Stimulated activated memory B cell treated with anti-CD40 and anti-IgM and Interleukin-4, amounts not matched to agents 10 μg/mL and 1 μg/mL and 100 μg/mL, for 72 hours (primary cell): ENCODE measurements around the gene IQCH.

Experiments
- ATAC-seq: fragments of 150-1000 bp; cut with Tn5 transposase; 2 replicates; pipeline ENCODE4 v1.10.0; 2021
- H3K27ac Mint-ChIP-seq: one replicate; pipeline ENCODE4 v1.8.0; 2022; ENCODE audit warnings: mild to moderate bottlenecking, mixed read lengths
- H3K27me3 Mint-ChIP-seq: one replicate; pipeline ENCODE4 v1.8.0; 2022; ENCODE audit warnings: mixed read lengths
- H3K36me3 Mint-ChIP-seq: one replicate; pipeline ENCODE4 v1.8.0; 2022; ENCODE audit warnings: mixed read lengths
- H3K4me1 Mint-ChIP-seq: one replicate; pipeline ENCODE4 v1.8.0; 2022; ENCODE audit warnings: mixed read lengths
- H3K4me3 Mint-ChIP-seq: one replicate; pipeline ENCODE4 v1.8.0; 2022; ENCODE audit warnings: mild to moderate bottlenecking, moderate library complexity, mixed read lengths
- H3K9me3 Mint-ChIP-seq: one replicate; pipeline ENCODE4 v1.8.0; 2022; ENCODE audit warnings: mixed read lengths

IQCH gene

DNA sequence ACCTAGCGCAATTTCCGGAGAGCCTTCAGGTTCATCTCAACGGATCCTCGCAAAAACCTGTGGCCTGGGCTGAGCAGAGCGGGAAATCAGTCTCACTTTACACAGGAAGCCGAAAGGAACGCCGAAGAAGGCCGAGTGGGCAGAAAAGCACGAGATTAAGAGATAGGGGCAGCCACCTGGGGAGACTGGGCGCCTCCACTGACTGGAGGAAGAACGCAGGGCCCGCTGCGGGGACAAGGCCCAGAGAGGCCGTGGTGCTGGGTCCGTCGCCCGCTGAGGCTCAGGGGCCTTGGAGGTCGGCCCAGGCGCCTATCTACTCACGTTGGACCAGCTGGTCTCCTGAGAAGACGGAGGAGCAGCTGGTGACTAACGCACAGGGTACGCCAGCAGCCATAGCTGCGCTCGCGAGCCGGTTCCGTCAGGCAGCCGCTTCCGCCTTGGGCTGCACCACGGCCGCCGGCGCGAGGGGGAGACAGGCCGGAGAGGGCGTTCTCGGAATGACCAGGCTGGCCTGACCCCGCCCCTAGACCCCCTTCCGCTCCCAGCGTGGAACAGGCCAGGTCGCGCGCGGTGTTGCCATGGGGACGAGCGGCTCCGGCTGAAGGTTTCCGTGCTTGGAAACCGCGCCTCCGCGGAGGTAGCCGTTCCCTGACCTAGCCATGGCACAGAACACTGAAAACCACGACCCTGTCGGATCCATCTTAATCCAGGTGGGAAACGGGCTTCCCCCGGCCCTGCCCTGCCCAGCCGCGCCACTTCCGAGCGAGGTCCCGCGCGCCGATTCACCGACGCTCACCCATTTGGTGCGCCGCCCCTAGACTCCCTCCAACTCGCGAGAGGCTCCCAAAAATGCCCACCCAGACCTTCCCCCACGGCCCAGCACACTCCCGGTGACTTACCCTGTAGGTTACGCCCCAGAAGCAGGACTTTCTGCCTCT, at the start of gene IQCH, which contains the start of gene AAGAB:
TSS of gene IQCH (plus strand) at position 549 of the 938 bp plus-strand sequence. CDS start at position 660, 111 bp downstream.
TSS of gene AAGAB (minus strand) at position 424 of the 938 bp plus-strand sequence. CDS start at position 394, 30 bp downstream.
- peaks cover 3% of the 10 kb centered on the region for H3K36me3 Mint-ChIP-seq
- peak within 1 kb of the TSS; percentile 92 for H3K27ac Mint-ChIP-seq
- no peaks in the 10 kb centered on the region for H3K27me3 Mint-ChIP-seq
- ATAC-seq = peak; percentile 99
- peaks cover 46% of the 10 kb centered on the region for H3K4me1 Mint-ChIP-seq
- no peaks in the 10 kb centered on the region for H3K9me3 Mint-ChIP-seq
- peak within 1 kb of the TSS; percentile 95 for H3K4me3 Mint-ChIP-seq

DNA sequence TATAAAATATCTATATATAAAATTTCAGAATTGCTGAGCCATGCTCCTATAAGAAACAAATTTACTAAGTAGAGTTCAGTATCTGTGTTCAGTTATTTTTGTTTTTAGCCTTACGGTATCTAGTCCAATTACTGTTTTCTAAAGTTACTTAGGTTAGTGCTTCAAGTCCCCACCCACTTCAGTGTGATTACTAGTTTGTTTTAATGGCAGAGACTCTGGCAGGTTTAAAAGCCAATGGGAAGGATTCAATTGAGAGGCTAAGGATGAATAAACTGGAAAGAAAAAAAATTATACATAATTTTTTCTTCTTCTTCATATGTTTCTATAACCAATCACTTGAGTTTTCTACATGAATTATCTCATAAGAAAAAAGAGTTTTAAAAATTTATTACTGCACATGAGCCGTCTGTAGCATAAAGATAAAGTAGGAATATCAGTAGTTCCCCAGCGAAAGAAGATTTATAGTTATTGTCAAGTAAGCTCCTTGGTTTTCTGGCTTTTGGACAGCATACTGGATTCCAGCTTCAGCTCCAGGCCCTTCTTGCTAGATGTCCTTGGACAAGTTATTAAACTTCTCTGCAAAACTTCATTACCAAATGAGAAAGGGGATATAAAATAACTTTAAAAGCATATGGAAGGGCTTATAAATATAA, 46.9 kb upstream of the IQCH start:
- Mint-ChIP-seq H3K4me3 (no peak overlapping the region), H3K4me1 (no peaks in the 10 kb centered on the region), H3K36me3 (peaks cover 63% of the 10 kb centered on the region), H3K27ac (no peak overlapping the region), H3K27me3 (no peaks in the 10 kb centered on the region), H3K9me3 (no peaks in the 10 kb centered on the region)
- ATAC-seq = no peak

DNA sequence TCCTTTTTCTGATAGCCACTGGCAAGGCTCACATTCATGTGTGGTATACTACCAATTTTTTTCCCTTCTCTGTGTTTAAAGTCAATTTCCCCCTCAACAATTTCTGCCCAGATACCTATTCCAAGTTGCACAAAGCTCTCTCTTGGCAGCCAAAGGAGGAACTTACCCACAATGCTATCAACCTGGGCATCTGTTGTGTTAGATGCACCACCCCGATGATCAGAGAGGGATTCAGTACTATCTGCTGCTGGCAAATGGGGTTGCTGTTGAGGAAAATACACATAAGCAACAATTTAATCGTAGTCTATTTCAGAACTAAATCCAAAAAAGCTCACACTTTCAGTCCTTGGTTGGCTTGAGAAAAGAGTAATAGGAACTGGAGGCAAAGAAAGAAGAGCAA, 46.2 kb upstream of the IQCH start:
- H3K27ac Mint-ChIP-seq = no peak overlapping the region
- H3K9me3 Mint-ChIP-seq = no peaks in the 10 kb centered on the region
- no peak overlapping the region for H3K4me3 Mint-ChIP-seq
- H3K36me3 Mint-ChIP-seq = peaks cover 57% of the 10 kb centered on the region
- H3K27me3 Mint-ChIP-seq = no peaks in the 10 kb centered on the region
- no peak for ATAC-seq
- H3K4me1 Mint-ChIP-seq = no peaks in the 10 kb centered on the region

DNA sequence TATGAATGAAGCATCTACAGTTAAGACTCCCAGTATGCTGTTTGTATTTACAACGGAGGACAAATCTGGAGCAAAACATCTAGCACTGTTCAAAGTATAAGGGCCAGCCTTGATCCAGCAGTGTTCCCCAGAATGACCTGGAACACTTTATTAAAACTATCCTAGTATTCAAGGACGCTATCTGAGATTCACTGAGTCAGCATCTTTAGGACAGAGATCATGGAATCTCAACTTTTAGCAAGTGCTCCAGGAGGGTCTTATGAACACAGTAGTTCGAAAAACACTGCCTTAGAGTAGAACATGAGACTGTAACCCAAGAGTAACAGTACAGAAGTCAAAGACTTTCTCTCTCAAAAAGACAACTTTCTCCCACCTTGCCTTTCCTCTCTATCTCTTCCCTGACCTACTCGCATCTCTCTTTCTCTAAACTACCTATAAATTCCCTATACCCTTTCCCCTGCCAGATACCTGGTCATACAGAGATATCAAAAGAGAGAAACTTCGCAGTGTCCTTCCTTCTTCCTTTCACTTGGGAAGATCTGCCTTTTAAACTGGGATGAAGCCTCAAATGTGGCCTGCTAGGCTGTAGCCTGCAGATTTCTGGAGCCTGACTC, 43.9 kb upstream of the IQCH start:
- Mint-ChIP-seq H3K4me3 (no peak overlapping the region), H3K36me3 (peaks cover 44% of the 10 kb centered on the region), H3K4me1 (no peaks in the 10 kb centered on the region), H3K27me3 (no peaks in the 10 kb centered on the region), H3K27ac (no peak overlapping the region), H3K9me3 (no peaks in the 10 kb centered on the region)
- no peak for ATAC-seq

DNA sequence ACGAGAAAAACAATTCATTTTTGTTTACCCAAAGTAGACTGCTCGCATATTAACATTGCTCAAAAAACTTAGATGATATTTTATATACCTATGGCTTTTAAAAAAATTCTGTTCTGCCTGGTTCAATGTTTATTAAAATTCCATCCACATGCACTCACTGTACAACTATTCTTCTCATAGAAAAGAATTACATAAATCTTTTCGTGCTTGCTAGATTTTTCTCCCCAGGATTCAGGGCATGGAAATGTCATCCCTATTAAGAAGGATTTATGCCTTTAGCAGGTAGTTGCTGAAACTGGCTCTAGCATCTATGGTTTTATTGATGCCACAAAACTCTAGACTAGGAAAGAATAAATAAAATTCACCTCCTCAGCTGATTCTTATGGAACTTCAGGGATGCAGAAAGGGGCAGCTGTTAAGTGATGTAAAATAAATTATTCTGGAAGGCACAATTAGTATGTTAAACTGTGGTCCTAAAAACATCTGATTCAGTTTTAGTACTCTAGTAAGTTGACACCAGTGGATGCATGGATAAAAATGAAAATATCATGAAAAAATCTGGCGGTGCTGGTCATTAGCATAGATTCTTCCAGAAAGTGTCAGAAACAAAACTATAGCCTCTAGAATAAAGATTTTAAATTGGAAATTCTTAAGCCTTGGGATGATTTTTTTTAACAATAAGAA, 41.8 kb upstream of the IQCH start:
- Mint-ChIP-seq H3K36me3 (peaks cover 41% of the 10 kb centered on the region), H3K9me3 (no peaks in the 10 kb centered on the region), H3K4me3 (no peak overlapping the region), H3K4me1 (peaks cover 4% of the 10 kb centered on the region), H3K27me3 (no peaks in the 10 kb centered on the region), H3K27ac (no peak overlapping the region)
- ATAC-seq = no peak

- Mint-ChIP-seq H3K4me3 (no peak overlapping the region), H3K9me3 (no peaks in the 10 kb centered on the region), H3K36me3 (peaks cover 39% of the 10 kb centered on the region), H3K27ac (no peak overlapping the region), H3K4me1 (peaks cover 4% of the 10 kb centered on the region), H3K27me3 (no peaks in the 10 kb centered on the region)
- no peak for ATAC-seq
Observed at GRCh38 chr15:67215102-67215501, 39.5 kb upstream of the IQCH start.

GRCh38 chr15:67216859-67217258, 37.7 kb upstream of the IQCH start:
- Mint-ChIP-seq H3K27ac (no peak overlapping the region), H3K9me3 (no peaks in the 10 kb centered on the region), H3K4me3 (no peak overlapping the region)

DNA sequence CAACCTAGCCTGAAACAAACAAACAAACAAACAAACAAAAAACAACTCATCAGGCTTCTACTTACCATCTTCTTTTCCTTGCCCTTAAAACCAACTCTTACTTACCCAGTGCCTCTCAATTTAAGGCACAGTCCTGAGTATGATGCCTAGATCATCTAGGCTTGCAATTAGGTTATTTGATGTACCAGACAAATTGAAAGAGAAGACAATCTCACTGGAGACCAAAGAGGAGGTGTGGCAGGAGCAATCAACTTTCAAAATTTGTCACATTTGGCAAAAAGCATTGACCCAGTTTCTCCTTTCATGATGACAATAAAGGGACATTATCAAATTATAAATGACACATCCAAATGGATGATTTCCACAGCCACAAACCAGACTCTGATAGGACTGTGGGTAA, 36.2 kb upstream of the IQCH start:
- no peaks in the 10 kb centered on the region for H3K9me3 Mint-ChIP-seq
- H3K27ac Mint-ChIP-seq = no peak overlapping the region
- no peaks in the 10 kb centered on the region for H3K27me3 Mint-ChIP-seq
- ATAC-seq = no peak
- no peak overlapping the region for H3K4me3 Mint-ChIP-seq
- peaks cover 32% of the 10 kb centered on the region for H3K36me3 Mint-ChIP-seq
- H3K4me1 Mint-ChIP-seq = peaks cover 4% of the 10 kb centered on the region

More at GRCh38 chr15:67216859-67217258, 37.7 kb upstream of the IQCH start:
- H3K27me3 Mint-ChIP-seq = no peaks in the 10 kb centered on the region
- no peak for ATAC-seq
- peaks cover 4% of the 10 kb centered on the region for H3K4me1 Mint-ChIP-seq
- H3K36me3 Mint-ChIP-seq = peaks cover 32% of the 10 kb centered on the region

- H3K36me3 Mint-ChIP-seq = peaks cover 32% of the 10 kb centered on the region
- ATAC-seq = no peak
- H3K4me1 Mint-ChIP-seq = peaks cover 4% of the 10 kb centered on the region
- H3K27ac Mint-ChIP-seq = no peak overlapping the region
- no peak overlapping the region for H3K4me3 Mint-ChIP-seq
- H3K27me3 Mint-ChIP-seq = no peaks in the 10 kb centered on the region
- H3K9me3 Mint-ChIP-seq = no peaks in the 10 kb centered on the region
Observed at GRCh38 chr15:67219288-67219687, 35.3 kb upstream of the IQCH start.

DNA sequence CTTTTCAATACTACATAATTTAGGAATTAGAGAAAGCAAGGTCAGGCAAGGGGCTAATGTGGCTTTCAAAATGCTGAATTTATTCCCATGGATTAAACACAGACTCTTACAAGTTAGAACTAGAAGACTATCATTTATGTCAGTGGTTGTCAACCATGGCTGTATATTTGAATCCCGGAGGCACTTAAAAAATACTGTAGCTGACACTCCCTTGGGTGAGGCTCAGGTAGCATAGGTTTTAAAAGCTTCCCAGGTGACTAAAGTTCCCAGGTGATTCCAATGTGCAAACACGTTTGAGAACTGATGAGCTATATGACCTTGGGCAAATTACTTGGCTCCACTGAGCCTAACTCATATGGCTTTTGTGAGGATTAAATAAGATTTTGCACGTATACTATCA, 29.7 kb upstream of the IQCH start:
- peaks cover 32% of the 10 kb centered on the region for H3K36me3 Mint-ChIP-seq
- no peaks in the 10 kb centered on the region for H3K9me3 Mint-ChIP-seq
- H3K4me1 Mint-ChIP-seq = peaks cover 11% of the 10 kb centered on the region
- no peaks in the 10 kb centered on the region for H3K27me3 Mint-ChIP-seq
- H3K4me3 Mint-ChIP-seq = no peak overlapping the region
- H3K27ac Mint-ChIP-seq = no peak overlapping the region
- ATAC-seq = no peak

DNA sequence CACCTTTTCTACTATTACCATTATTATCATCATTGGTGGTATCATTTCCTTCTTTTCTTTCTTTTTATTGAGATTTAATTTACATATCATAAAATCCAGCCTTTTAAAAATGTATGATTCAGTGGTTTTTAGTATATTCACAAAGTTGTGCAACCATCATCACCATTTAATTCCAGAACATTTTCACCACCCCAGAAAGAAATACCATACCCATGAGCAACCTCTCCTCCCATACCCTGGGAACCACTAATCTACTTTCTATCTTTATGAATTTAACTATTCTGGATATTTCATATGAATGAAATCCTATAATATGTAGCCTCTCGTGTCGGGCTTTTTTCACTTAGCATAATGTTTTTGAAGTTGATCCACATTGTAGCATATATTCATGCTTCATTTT, 29.2 kb upstream of the IQCH start:
- Mint-ChIP-seq H3K4me1 (peaks cover 11% of the 10 kb centered on the region), H3K27me3 (no peaks in the 10 kb centered on the region), H3K27ac (no peak overlapping the region), H3K9me3 (no peaks in the 10 kb centered on the region), H3K4me3 (no peak overlapping the region), H3K36me3 (peaks cover 36% of the 10 kb centered on the region)
- no peak for ATAC-seq

DNA sequence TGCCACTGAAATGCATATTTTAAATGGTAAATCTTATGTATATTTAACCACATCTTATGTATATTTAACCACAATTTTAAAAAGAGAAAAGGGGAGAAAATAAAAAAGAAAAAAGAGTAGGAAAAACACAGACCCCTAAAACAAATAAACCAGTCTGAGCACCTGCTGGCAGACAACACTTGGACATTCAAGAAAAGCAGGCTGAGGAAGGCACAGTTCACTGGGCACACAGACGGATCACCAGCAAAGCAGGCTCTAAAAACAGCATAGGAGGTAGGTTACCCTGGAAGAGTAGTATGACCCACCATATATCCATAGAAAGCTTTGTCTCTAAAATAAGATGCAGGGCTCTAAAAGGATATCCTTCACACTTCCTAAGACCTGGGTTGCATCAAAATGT, 27.2 kb upstream of the IQCH start:
- Mint-ChIP-seq H3K4me1 (peaks cover 11% of the 10 kb centered on the region), H3K27ac (no peak overlapping the region), H3K9me3 (no peaks in the 10 kb centered on the region), H3K4me3 (no peak overlapping the region), H3K27me3 (no peaks in the 10 kb centered on the region), H3K36me3 (peaks cover 56% of the 10 kb centered on the region)
- ATAC-seq = no peak

GRCh38 chr15:67227846-67228245, 26.7 kb upstream of the IQCH start:
- Mint-ChIP-seq H3K27ac (no peak overlapping the region), H3K4me1 (peaks cover 11% of the 10 kb centered on the region), H3K4me3 (no peak overlapping the region), H3K36me3 (peaks cover 60% of the 10 kb centered on the region), H3K9me3 (no peaks in the 10 kb centered on the region), H3K27me3 (no peaks in the 10 kb centered on the region)
- no peak for ATAC-seq

- H3K4me3 Mint-ChIP-seq = no peak overlapping the region
- ATAC-seq = no peak
- peaks cover 11% of the 10 kb centered on the region for H3K4me1 Mint-ChIP-seq
- H3K36me3 Mint-ChIP-seq = peaks cover 64% of the 10 kb centered on the region
- H3K27ac Mint-ChIP-seq = no peak overlapping the region
- H3K27me3 Mint-ChIP-seq = no peaks in the 10 kb centered on the region
- H3K9me3 Mint-ChIP-seq = no peaks in the 10 kb centered on the region
Observed at GRCh38 chr15:67228286-67228685, 26.3 kb upstream of the IQCH start.

DNA sequence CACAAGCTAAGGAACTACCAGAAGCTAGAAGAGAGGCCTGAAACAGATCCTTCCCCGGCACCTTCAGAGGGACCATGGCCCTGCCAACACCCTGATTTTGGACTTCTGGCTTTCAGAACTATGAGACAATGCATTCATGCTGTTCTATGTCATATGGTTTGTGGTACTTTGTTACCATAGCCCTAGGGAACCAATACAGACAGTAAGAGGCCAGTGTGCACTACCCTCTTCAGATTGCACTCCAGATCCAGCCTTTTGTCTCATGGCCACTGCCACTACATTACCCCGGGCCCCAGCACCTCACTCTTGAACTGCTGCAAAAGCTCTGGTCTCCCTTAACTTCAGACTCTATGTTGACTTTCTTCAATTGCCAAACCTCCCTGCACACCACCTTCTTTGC, 24.1 kb upstream of the IQCH start:
- ATAC-seq = no peak
- Mint-ChIP-seq H3K4me1 (peaks cover 11% of the 10 kb centered on the region), H3K36me3 (peaks cover 84% of the 10 kb centered on the region), H3K9me3 (no peaks in the 10 kb centered on the region), H3K27ac (no peak overlapping the region), H3K27me3 (no peaks in the 10 kb centered on the region), H3K4me3 (no peak overlapping the region)
